SU-DHL-6 (cell line): ENCODE data around the gene CMSS1.

Experiments
- EZH2phosphoT487 ChIP-seq: fragments of 200-600 bp; sonication (generic), shearing (Covaris generic); conservative IDR thresholded peaks from 2 replicates; pipeline ENCODE4 v1.6.1; 2018; ENCODE audit warnings: mild to moderate bottlenecking, antibody characterized with exemption, low read length, moderate library complexity, mixed read lengths
- TF ChIP-seq, protein P1 (sequence below): fragments of 200-600 bp; sonication (generic); IDR thresholded peaks from one replicate; pipeline ENCODE4 v1.5.1; 2017; ENCODE audit warnings: antibody characterized with exemption, mild to moderate bottlenecking, low read length, moderate library complexity; ENCODE audit not compliant: insufficient read depth, poor library complexity, severe bottlenecking

DNA sequence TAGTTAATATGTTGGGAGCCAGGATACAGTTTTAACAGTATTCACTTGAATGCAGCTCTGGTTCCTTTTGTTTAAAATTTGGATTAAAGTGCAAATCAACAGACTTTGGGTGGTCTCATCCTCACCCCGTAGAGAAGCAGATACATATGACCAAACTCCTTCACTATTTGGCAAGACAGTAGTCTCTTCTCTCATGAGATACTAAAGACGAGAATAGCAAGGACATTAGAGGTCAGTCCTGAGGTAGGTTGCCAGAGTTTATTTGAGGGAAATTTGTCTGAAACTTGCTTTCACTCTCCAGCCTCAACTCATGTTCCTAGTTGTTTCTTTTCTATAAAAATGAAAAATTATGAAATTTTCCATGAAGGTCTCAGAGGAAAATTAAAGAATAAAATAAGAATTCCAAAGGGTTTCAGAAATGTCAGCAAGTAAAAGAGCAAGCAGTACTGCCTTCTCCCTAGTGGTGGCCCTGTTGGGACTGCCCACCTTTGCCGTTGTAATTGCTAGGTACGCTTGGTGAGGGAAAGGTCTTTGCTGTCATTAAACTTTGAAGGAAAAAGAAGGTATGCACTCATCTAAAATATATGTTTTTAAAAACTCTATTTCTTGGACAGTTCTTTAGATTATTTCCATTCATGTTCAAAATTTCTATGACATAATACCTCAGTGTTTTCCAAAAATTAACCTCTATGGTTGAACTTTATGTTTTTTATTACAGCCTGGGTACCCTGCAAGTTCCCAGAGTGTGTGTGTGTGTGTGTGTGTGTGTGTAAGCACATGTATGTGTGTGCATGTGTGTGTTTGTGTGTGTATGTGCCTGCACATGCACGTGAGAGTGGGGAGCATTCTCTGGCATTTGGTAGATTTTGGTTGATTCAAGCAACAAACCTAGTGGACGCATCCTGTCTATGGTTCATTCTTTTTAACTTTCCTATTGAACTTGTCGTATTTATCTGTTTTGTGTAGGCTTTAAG is 111.4 kb downstream of the CMSS1 start:
- TF ChIP-seq, protein P1, sequence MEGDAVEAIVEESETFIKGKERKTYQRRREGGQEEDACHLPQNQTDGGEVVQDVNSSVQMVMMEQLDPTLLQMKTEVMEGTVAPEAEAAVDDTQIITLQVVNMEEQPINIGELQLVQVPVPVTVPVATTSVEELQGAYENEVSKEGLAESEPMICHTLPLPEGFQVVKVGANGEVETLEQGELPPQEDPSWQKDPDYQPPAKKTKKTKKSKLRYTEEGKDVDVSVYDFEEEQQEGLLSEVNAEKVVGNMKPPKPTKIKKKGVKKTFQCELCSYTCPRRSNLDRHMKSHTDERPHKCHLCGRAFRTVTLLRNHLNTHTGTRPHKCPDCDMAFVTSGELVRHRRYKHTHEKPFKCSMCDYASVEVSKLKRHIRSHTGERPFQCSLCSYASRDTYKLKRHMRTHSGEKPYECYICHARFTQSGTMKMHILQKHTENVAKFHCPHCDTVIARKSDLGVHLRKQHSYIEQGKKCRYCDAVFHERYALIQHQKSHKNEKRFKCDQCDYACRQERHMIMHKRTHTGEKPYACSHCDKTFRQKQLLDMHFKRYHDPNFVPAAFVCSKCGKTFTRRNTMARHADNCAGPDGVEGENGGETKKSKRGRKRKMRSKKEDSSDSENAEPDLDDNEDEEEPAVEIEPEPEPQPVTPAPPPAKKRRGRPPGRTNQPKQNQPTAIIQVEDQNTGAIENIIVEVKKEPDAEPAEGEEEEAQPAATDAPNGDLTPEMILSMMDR, result no peak
- no peak for TF ChIP-seq EZH2phosphoT487
